OCI-LY1 (cell line): ENCODE results near the gene SCUBE2.

Experiments used
- H2AFZ ChIP-seq: fragments of 200-600 bp; sonication (generic), shearing (Covaris generic); 2 replicates; pipeline ENCODE4 v1.6.0; 2014; ENCODE audit warnings: antibody characterized with exemption, mild to moderate bottlenecking, low read length
- H3F3A ChIP-seq: fragments of 200-600 bp; sonication (generic), shearing (Covaris generic); 2 replicates; pipeline ENCODE4 v1.6.0; 2014; ENCODE audit warnings: mild to moderate bottlenecking, antibody characterized with exemption, low read length, moderate library complexity; ENCODE audit not compliant: insufficient read depth
- H3K27ac ChIP-seq: fragments of 200-600 bp; sonication (generic); 2 replicates; pipeline ENCODE4 v1.5.1; 2014; ENCODE audit warnings: low read length, mixed run types, mild to moderate bottlenecking, low read depth; ENCODE audit not compliant: poor library complexity, severe bottlenecking
- H3K27me3 ChIP-seq: fragments of 200-600 bp; sonication (generic); 2 replicates; pipeline ENCODE4 v1.6.0; 2014; ENCODE audit warnings: antibody characterized with exemption, mild to moderate bottlenecking, low read length, moderate library complexity; ENCODE audit not compliant: insufficient read depth
- H3K36me3 ChIP-seq: fragments of 200-600 bp; sonication (generic); 2 replicates; pipeline ENCODE4 v1.6.1; 2014; ENCODE audit warnings: mild to moderate bottlenecking, antibody characterized with exemption, low read length, moderate library complexity, mixed read lengths; ENCODE audit not compliant: insufficient read depth
- H3K4me1 ChIP-seq: fragments of 200-600 bp; sonication (generic); 2 replicates; pipeline ENCODE4 v1.5.1; 2014; ENCODE audit warnings: mild to moderate bottlenecking, low read length, moderate library complexity; ENCODE audit not compliant: insufficient read depth, severe bottlenecking
- H3K4me2 ChIP-seq: fragments of 200-600 bp; sonication (generic), shearing (Covaris generic); 2 replicates; pipeline ENCODE4 v1.6.1; 2014; ENCODE audit warnings: low read length
- H3K4me3 ChIP-seq: fragments of 200-600 bp; sonication (generic); 2 replicates; pipeline ENCODE4 v1.5.1; 2014; ENCODE audit warnings: low read length, low read depth, mild to moderate bottlenecking, mixed read lengths; ENCODE audit not compliant: poor library complexity, severe bottlenecking
- H3K79me2 ChIP-seq: fragments of 200-600 bp; shearing (Covaris generic); 2 replicates; pipeline ENCODE4 v1.6.1; 2016; ENCODE audit warnings: mixed run types, low read length, mixed read lengths; ENCODE audit not compliant: insufficient read depth
- H3K9ac ChIP-seq: fragments of 200-600 bp; sonication (generic), shearing (Covaris generic); 2 replicates; pipeline ENCODE4 v1.6.1; 2014; ENCODE audit warnings: mild to moderate bottlenecking, low read length, mixed read lengths
- H3K9me2 ChIP-seq: fragments of 200-600 bp; sonication (generic), shearing (Covaris generic); 2 replicates; pipeline ENCODE4 v1.6.1; 2014; ENCODE audit warnings: low read depth, mild to moderate bottlenecking, low read length, mixed read lengths
- H3K9me3 ChIP-seq: fragments of 200-600 bp; shearing (Covaris generic); 2 replicates; pipeline ENCODE4 v1.6.1; 2014; ENCODE audit warnings: low read length, mixed read lengths
- H4K20me1 ChIP-seq: fragments of 200-600 bp; sonication (generic), shearing (Covaris generic); 2 replicates; pipeline ENCODE4 v1.6.0; 2016; ENCODE audit warnings: mild to moderate bottlenecking, low read length; ENCODE audit not compliant: insufficient read depth
- CTCF ChIP-seq: fragments of 200-600 bp; sonication (generic), shearing (Covaris generic); IDR thresholded peaks from 2 replicates; pipeline ENCODE4 v1.5.1; 2017; ENCODE audit warnings: mild to moderate bottlenecking, antibody characterized with exemption, low read length, moderate library complexity, mixed read lengths
- EZH2 ChIP-seq: fragments of 200-600 bp; sonication (generic), shearing (Covaris generic); IDR thresholded peaks from 2 replicates; pipeline ENCODE4 v1.8.0; 2017; ENCODE audit warnings: borderline replicate concordance, mixed run types, mild to moderate bottlenecking, antibody characterized with exemption, low read length, moderate library complexity, mixed read lengths

Gene SCUBE2

GRCh38 chr11:9053316-9054035, 37.9 kb downstream of the SCUBE2 start:
- H3K4me2 ChIP-seq = no peak overlapping the region
- H2AFZ ChIP-seq = no peak overlapping the region
- no peaks in the 10 kb centered on the region for H3F3A ChIP-seq

GRCh38 chr11:9052316-9052715, 39.1 kb downstream of the SCUBE2 start:
- no peak for TF ChIP-seq EZH2
- no peak for TF ChIP-seq CTCF
- Histone ChIP-seq H3K9ac (no peak overlapping the region), H3K36me3 (no peaks in the 10 kb centered on the region), H3F3A (no peaks in the 10 kb centered on the region), H3K4me3 (no peak overlapping the region), H3K9me2 (no peaks in the 10 kb centered on the region), H3K79me2 (no peaks in the 10 kb centered on the region), H3K4me2 (no peak overlapping the region), H3K27ac (no peak overlapping the region), H3K27me3 (peaks cover 7% of the 10 kb centered on the region; the same call in 1 of the 2 replicates), H2AFZ (no peak overlapping the region), H3K4me1 (no peaks in the 10 kb centered on the region), H4K20me1 (no peaks in the 10 kb centered on the region), H3K9me3 (no peaks in the 10 kb centered on the region)

More at GRCh38 chr11:9053316-9054035, 37.9 kb downstream of the SCUBE2 start:
- Histone ChIP-seq H3K36me3 (no peaks in the 10 kb centered on the region), H3K9ac (no peak overlapping the region), H3K27ac (no peak overlapping the region), H3K79me2 (no peaks in the 10 kb centered on the region), H3K4me1 (no peaks in the 10 kb centered on the region), H3K9me3 (no peaks in the 10 kb centered on the region), H3K9me2 (no peaks in the 10 kb centered on the region), H3K4me3 (no peak overlapping the region), H4K20me1 (no peaks in the 10 kb centered on the region), H3K27me3 (no peaks in the 10 kb centered on the region)
- TF ChIP-seq EZH2 (no peak), CTCF (no peak)

GRCh38 chr11:9049959-9050358, 41.4 kb downstream of the SCUBE2 start:
- H3K9me2 ChIP-seq = no peaks in the 10 kb centered on the region
- no peak overlapping the region for H3K4me2 ChIP-seq
- no peaks in the 10 kb centered on the region for H3K79me2 ChIP-seq
- no peak for TF ChIP-seq EZH2
- TF ChIP-seq CTCF = no peak
- H3K4me3 ChIP-seq = no peak overlapping the region
- H4K20me1 ChIP-seq = no peaks in the 10 kb centered on the region
- H3K27ac ChIP-seq = no peak overlapping the region
- H2AFZ ChIP-seq = no peak overlapping the region
- H3K9me3 ChIP-seq = no peaks in the 10 kb centered on the region
- H3F3A ChIP-seq = no peaks in the 10 kb centered on the region
- H3K27me3 ChIP-seq = peaks cover 7% of the 10 kb centered on the region; the same call in 1 of the 2 replicates
- no peaks in the 10 kb centered on the region for H3K36me3 ChIP-seq
- no peak overlapping the region for H3K9ac ChIP-seq
- H3K4me1 ChIP-seq = no peaks in the 10 kb centered on the region
